ENCODE measurements around the gene TIPARP. TPM values are rescaled to one million over a fixed set of nuclear protein-coding genes. Genes with fewer than 3 reads are reported as not detected.
A peak's percentile ranks its signal among the peaks of the same experiment; 100 is the strongest.

Gene TIPARP
- total and polyA plus RNA-seq, 2 donors (not counting 1 experiment from before 2014, with no cell fraction given) = 11.2 to 42.5 TPM

DNA sequence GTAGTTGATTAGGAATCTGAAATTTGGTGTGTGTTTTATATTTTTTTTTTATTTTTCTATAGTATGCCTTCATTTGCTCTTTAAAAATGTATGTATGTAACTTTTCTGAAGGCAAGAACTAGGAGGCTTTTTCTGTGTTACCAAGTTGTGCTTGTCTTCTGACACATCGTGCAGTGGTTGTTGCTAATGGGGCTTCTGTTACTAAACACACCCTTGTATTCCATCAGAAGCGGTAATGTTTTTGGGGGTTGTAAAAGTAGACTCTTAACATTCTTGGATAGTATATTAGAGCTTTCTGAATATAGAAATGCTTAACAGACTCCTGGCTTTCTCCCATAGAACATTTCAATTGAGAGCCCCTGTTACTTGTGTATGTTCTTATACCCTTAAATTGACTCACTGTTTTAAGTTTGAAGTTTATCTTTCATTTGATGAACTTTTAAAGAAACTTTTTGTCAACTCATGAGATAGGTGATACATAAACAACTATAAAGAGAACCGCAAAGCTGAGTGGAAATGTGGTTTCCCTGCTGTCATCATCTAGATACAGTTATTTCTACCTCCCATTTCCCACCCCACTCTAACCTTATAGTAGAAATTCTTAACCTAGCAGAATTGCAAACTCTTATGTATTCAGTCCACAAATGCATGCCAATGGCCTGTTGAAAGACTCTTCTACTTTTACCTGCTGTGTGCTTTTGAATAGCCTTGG lies 2.5 kb downstream of the TIPARP start:
- H3K9me3 Mint-ChIP-seq (ENCODE audit: insufficient read depth) = no peaks in the 10 kb centered on the region
- intact Hi-C loops (cut with micrococcal nuclease) = loop anchor here (2.0 kb wide), 1 partner anchor 20 kb away; no protein-coding TSS in a partner anchor
- CTCF ChIA-PET = interaction anchor here (1.3 to 6.7 kb wide), 4 partner anchors 8 to 412 kb away, joined by 6 to 63 read pairs (median 14); no protein-coding TSS in a partner anchor

More for the DNA sequence above, 2.5 kb downstream of the TIPARP start:
- no peak overlapping the region for H3K27ac Mint-ChIP-seq
- H3K4me1 Mint-ChIP-seq = peaks cover 70% of the 10 kb centered on the region
- TF ChIP-seq, protein P1, sequence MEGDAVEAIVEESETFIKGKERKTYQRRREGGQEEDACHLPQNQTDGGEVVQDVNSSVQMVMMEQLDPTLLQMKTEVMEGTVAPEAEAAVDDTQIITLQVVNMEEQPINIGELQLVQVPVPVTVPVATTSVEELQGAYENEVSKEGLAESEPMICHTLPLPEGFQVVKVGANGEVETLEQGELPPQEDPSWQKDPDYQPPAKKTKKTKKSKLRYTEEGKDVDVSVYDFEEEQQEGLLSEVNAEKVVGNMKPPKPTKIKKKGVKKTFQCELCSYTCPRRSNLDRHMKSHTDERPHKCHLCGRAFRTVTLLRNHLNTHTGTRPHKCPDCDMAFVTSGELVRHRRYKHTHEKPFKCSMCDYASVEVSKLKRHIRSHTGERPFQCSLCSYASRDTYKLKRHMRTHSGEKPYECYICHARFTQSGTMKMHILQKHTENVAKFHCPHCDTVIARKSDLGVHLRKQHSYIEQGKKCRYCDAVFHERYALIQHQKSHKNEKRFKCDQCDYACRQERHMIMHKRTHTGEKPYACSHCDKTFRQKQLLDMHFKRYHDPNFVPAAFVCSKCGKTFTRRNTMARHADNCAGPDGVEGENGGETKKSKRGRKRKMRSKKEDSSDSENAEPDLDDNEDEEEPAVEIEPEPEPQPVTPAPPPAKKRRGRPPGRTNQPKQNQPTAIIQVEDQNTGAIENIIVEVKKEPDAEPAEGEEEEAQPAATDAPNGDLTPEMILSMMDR (IDR thresholded peaks at IDR 0.05) = no peak
- no peak for TF ChIP-seq EZH2 (IDR thresholded peaks at IDR 0.05; ENCODE audit: borderline replicate concordance, insufficient read depth, low read depth, low read length, poor library complexity, severe bottlenecking)
- Histone ChIP-seq H3K27ac (ENCODE audit: low read length in 2 of 2) (no peak overlapping the region), H3K4me1 (ENCODE audit: control insufficient read depth in 2 of 2, insufficient read depth in 2 of 2, low read length in 2 of 2) (peaks cover 41 to 50% of the 10 kb centered on the region in 2 donors), H3K79me2 (ENCODE audit: control insufficient read depth, insufficient read depth, low read length) (peaks cover 67% of the 10 kb centered on the region), H3K4me2 (replicated peaks; ENCODE audit: low read depth, low read length, poor library complexity, severe bottlenecking) (peak overlapping the region; percentile 95), H4K20me1 (ENCODE audit: control insufficient read depth, insufficient read depth, low read length, poor library complexity, severe bottlenecking) (peaks cover 68% of the 10 kb centered on the region), H3K4me3 (ENCODE audit: control extremely low read depth in 1 of 5, extremely low read depth in 1 of 5, insufficient read depth in 1 of 5, low read depth in 2 of 5, low read length in 4 of 5) (no peak overlapping the region), H2AFZ (ENCODE audit: insufficient read depth, low read depth, low read length, poor library complexity, severe bottlenecking) (no peak overlapping the region), H3K36me3 (replicated peaks in 1 of 2; ENCODE audit: control extremely low read depth in 1 of 2, control insufficient read depth in 1 of 2, extremely low read depth in 1 of 2, insufficient read depth in 2 of 2, low read length in 1 of 2) (peaks cover 3 to 19% of the 10 kb centered on the region in 2 experiments), H3K9ac (ENCODE audit: low read length) (no peak overlapping the region), H3K27me3 (replicated peaks in 1 of 4; ENCODE audit: control extremely low read depth in 1 of 4, control insufficient read depth in 3 of 4, insufficient read depth in 4 of 4, low read length in 3 of 4) (no peaks in the 10 kb centered on the region), H3K9me3 (ENCODE audit: control extremely low read depth in 1 of 3, control insufficient read depth in 2 of 3, insufficient read depth in 1 of 3, low read length in 2 of 3) (no peaks in the 10 kb centered on the region)
- ATAC-seq (ENCODE audit: low read depth) = no peak
- H3K27me3 Mint-ChIP-seq = no peaks in the 10 kb centered on the region
- POLR2A ChIA-PET = interaction anchor here (0.6 to 4.0 kb wide), 4 partner anchors 29 to 394 kb away, joined by 3 to 24 read pairs (median 6); no protein-coding TSS in a partner anchor
- WGBS (ENCODE audit: insufficient coverage) = no CpG with 5 or more reads among the region's 3 CpGs
- no peak for DNase-seq
- H3K4me3 Mint-ChIP-seq = peak overlapping the region; percentile 63
